ENCODE measurements around the gene DYNC1H1.

The DYNC1H1 gene

GRCh38 chr14:101947904-101948665, 16.3 kb upstream of the DYNC1H1 start (continued):
- TF ChIP-seq ZFHX2 (tag by site-specific recombination; conservative IDR thresholded peaks at IDR 0.05), result peak; percentile 61
- TF ChIP-seq, protein P1, sequence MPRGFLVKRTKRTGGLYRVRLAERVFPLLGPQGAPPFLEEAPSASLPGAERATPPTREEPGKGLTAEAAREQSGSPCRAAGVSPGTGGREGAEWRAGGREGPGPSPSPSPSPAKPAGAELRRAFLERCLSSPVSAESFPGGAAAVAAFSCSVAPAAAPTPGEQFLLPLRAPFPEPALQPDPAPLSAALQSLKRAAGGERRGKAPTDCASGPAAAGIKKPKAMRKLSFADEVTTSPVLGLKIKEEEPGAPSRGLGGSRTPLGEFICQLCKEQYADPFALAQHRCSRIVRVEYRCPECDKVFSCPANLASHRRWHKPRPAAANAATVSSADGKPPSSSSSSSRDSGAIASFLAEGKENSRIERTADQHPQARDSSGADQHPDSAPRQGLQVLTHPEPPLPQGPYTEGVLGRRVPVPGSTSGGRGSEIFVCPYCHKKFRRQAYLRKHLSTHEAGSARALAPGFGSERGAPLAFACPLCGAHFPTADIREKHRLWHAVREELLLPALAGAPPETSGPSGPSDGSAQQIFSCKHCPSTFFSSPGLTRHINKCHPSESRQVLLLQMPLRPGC (tag by site-specific recombination; IDR thresholded peaks at IDR 0.05), result peak; percentile 39; the same call in 1 of the 2 replicates
- peak; percentile 96 for TF ChIP-seq KLF8 (tag by site-specific recombination; IDR thresholded peaks at IDR 0.05)
- TF ChIP-seq ZNF629 (tag by site-specific recombination; IDR thresholded peaks at IDR 0.05), result peak; percentile 99
- peak; percentile 43; the same call in 1 of the 2 replicates for TF ChIP-seq ZNF366 (tag by site-specific recombination; conservative IDR thresholded peaks at IDR 0.05)
- peak; percentile 74; the same call in 1 of the 2 replicates for TF ChIP-seq ZNF561 (tag by site-specific recombination; IDR thresholded peaks at IDR 0.05; ENCODE audit: borderline replicate concordance)
- peak; percentile 92 for TF ChIP-seq ZNF2 (tag by site-specific recombination; IDR thresholded peaks at IDR 0.05)
- TF ChIP-seq ZNF76 (tag by site-specific recombination; IDR thresholded peaks at IDR 0.05; ENCODE audit: borderline replicate concordance, low read depth), result peak; percentile 96
- 0 out of 2 replicates have a peak, but pooled peaks have one; percentile 17 for TF ChIP-seq EGR2 (tag by site-specific recombination; IDR thresholded peaks at IDR 0.05; ENCODE audit: low read depth)
- peak; percentile 77 for TF ChIP-seq ZNF341 (tag by site-specific recombination; IDR thresholded peaks at IDR 0.05; ENCODE audit: low read depth)
- TF ChIP-seq ZNF610 (tag by site-specific recombination; IDR thresholded peaks at IDR 0.05; ENCODE audit: borderline replicate concordance), result no peak; the same call in none of the 2 replicates
- peak; percentile 99 for TF ChIP-seq ZBTB8A (tag by site-specific recombination; IDR thresholded peaks at IDR 0.05)
- peak; percentile 66; the same call in 1 of the 2 replicates for TF ChIP-seq OVOL3 (tag by site-specific recombination; IDR thresholded peaks at IDR 0.05)
- TF ChIP-seq ZNF596 (tag by site-specific recombination; IDR thresholded peaks at IDR 0.05), result no peak
- TF ChIP-seq ZFP69B (tag by site-specific recombination; IDR thresholded peaks at IDR 0.05), result peak; percentile 62; the same call in 1 of the 2 replicates
- no peak for TF ChIP-seq ZFP41 (tag by site-specific recombination; IDR thresholded peaks at IDR 0.05; ENCODE audit: borderline replicate concordance)
- peak; percentile 99 for TF ChIP-seq SCRT1 (tag by site-specific recombination; IDR thresholded peaks at IDR 0.05; ENCODE audit: borderline replicate concordance)
- TF ChIP-seq ZNF423 (tag by site-specific recombination; IDR thresholded peaks at IDR 0.05), result no peak
- TF ChIP-seq, protein P2, sequence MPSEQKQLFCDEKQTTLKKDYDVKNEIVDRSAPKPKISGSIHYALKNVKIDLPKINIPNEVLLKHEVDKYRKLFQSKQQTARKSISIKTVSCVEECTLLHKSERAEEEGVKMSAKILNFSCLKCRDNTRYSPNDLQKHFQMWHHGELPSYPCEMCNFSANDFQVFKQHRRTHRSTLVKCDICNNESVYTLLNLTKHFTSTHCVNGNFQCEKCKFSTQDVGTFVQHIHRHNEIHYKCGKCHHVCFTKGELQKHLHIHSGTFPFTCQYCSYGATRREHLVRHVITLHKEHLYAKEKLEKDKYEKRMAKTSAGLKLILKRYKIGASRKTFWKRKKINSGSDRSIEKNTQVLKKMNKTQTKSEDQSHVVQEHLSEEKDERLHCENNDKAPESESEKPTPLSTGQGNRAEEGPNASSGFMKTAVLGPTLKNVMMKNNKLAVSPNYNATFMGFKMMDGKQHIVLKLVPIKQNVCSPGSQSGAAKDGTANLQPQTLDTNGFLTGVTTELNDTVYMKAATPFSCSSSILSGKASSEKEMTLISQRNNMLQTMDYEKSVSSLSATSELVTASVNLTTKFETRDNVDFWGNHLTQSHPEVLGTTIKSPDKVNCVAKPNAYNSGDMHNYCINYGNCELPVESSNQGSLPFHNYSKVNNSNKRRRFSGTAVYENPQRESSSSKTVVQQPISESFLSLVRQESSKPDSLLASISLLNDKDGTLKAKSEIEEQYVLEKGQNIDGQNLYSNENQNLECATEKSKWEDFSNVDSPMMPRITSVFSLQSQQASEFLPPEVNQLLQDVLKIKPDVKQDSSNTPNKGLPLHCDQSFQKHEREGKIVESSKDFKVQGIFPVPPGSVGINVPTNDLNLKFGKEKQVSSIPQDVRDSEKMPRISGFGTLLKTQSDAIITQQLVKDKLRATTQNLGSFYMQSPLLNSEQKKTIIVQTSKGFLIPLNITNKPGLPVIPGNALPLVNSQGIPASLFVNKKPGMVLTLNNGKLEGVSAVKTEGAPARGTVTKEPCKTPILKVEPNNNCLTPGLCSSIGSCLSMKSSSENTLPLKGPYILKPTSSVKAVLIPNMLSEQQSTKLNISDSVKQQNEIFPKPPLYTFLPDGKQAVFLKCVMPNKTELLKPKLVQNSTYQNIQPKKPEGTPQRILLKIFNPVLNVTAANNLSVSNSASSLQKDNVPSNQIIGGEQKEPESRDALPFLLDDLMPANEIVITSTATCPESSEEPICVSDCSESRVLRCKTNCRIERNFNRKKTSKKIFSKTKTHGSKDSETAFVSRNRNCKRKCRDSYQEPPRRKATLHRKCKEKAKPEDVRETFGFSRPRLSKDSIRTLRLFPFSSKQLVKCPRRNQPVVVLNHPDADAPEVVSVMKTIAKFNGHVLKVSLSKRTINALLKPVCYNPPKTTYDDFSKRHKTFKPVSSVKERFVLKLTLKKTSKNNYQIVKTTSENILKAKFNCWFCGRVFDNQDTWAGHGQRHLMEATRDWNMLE (tag by site-specific recombination; conservative IDR thresholded peaks at IDR 0.05; ENCODE audit: low read depth), result peak; percentile 58
- TF ChIP-seq ZNF670 (tag by site-specific recombination; IDR thresholded peaks at IDR 0.05; ENCODE audit: low read depth), result no peak
- TF ChIP-seq ZSCAN23 (tag by site-specific recombination; IDR thresholded peaks at IDR 0.05), result no peak
- TF ChIP-seq, protein P3, sequence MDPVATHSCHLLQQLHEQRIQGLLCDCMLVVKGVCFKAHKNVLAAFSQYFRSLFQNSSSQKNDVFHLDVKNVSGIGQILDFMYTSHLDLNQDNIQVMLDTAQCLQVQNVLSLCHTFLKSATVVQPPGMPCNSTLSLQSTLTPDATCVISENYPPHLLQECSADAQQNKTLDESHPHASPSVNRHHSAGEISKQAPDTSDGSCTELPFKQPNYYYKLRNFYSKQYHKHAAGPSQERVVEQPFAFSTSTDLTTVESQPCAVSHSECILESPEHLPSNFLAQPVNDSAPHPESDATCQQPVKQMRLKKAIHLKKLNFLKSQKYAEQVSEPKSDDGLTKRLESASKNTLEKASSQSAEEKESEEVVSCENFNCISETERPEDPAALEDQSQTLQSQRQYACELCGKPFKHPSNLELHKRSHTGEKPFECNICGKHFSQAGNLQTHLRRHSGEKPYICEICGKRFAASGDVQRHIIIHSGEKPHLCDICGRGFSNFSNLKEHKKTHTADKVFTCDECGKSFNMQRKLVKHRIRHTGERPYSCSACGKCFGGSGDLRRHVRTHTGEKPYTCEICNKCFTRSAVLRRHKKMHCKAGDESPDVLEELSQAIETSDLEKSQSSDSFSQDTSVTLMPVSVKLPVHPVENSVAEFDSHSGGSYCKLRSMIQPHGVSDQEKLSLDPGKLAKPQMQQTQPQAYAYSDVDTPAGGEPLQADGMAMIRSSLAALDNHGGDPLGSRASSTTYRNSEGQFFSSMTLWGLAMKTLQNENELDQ (tag by site-specific recombination; IDR thresholded peaks at IDR 0.05; ENCODE audit: low read depth), result no peak
- 0 out of 2 replicates have a peak, but pooled peaks have one; percentile 20 for TF ChIP-seq ZNF121 (tag by site-specific recombination; IDR thresholded peaks at IDR 0.05)
- TF ChIP-seq ZNF600 (tag by site-specific recombination; IDR thresholded peaks at IDR 0.05), result peak; percentile 77; the same call in 1 of the 2 replicates
- peak; percentile 97 for TF ChIP-seq SP3 (tag by site-specific recombination; IDR thresholded peaks at IDR 0.05)
- peak; percentile 82; the same call in 1 of the 2 replicates for TF ChIP-seq HOXD13 (CRISPR knock-in tag; IDR thresholded peaks at IDR 0.05; ENCODE audit: borderline replicate concordance)
- peak; percentile 50; the same call in 1 of the 2 replicates for TF ChIP-seq TRIM28 (IDR thresholded peaks at IDR 0.05; ENCODE audit: borderline replicate concordance, low read length)
- TF ChIP-seq ZNF37A (tag by site-specific recombination; IDR thresholded peaks at IDR 0.05), result no peak
- TF ChIP-seq ZSCAN5A (tag by site-specific recombination; IDR thresholded peaks at IDR 0.05), result no peak
